GM21515 (cell line): ENCODE data around the gene MDH1.
A peak's percentile ranks its signal among the peaks of the same experiment; 100 is the strongest.

Experiments
- ATAC-seq: cut with Tn5 transposase; IDR thresholded peaks from one replicate; pipeline ENCODE4 v1.9.1; 2021; ENCODE audit not compliant: unreplicated experiment

The MDH1 gene

DNA sequence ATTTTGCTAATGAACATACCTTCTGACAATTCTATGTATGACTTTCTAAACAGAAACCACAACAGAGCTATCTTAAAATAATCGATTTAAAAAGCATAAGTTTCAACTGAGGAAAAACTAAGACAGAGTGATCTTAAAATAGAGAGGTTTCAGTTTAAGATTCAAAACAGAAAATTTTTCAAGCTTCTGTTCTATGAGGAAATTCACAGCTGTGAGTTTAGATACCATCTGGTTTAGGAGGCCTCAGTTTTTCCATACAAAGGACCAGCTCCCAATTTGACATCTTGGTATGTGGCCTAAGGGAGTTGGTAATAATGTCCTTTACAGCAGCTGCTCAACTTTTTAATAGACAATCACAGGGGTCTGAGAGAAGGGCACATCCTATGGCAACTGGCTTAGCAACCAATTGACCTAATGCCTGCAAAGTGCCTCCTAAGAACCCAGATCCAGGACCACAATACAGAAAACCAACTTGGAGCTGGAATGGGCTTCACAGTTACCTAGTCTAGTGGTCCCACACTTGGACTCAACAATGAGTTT lies 39.7 kb downstream of the MDH1 start:
- ATAC-seq, result no peak

DNA sequence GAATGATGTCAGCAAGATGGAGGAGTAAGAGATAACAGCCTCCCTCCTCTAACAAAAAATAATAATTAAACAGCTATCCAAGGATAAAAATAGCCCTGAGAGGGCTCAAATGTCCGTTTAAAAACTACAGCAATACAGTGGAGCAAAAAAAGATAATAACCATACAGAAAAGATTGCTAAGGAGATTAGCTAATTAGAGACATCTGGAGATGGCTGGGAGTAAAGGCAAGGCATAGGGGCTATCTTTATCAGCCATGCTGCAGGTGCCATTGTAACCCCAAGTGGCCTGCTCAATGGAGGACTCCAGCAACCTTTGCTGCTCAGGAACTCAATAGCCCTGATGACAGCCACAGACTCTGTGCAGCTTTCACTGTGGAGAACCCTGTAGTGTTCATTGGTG lies 42.7 kb downstream of the MDH1 start:
- ATAC-seq, result no peak

DNA sequence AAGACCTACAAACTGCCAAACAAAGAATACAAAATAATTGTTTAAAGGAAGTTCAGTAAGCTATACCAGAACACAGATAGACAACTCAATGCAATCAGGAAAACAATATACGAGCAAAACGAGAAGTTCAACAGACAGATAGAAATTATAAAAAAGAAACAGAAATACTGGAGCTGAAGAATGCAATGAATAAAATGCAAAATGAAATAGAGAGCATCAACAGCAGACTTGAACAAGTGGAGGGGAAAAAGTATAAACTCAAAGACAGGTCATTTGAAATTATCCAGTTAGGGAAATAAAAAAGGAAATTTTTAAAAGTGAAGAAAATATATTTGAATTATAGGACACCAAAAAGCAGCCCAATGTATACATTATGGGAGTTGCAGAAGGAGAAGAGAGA lies 43.6 kb downstream of the MDH1 start:
- ATAC-seq, result no peak

DNA sequence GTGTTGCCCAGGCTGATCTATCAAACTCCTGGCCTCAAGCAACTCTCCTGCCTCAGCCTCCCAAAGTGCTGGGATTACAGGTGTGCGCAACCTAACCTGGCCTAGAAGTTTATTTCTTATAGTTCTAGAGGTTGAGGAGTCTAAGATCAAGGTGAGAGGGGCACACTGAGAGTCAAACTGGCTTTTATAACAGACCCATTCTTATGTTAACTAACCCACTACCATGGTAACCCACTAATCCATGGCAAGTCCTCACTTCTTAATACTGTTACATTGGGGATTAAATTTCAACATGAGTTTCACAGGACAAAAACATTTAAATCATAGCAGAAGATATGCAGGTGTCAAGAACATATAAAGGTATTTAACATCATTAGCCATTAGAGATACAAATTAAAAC lies 50.6 kb downstream of the MDH1 start:
- ATAC-seq, result no peak

DNA sequence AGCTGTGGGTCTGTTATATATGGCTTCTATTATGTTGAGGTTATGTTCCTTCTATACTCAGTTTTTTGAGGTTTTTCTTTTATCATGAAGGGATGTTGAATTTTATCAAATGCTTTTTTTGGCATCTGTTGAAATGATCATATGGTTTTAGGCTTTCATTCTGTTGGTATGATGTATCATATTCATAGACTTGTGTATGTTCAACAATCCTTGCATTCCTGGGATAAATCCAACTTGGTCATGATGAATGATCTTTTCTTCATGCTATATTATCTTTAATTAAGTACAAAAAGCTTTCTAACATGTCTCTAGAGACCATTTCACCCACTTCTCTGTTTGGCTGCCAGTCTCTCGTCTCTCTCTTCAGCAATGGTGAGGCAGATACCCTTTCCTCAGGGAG lies 54.2 kb downstream of the MDH1 start:
- no peak for ATAC-seq

DNA sequence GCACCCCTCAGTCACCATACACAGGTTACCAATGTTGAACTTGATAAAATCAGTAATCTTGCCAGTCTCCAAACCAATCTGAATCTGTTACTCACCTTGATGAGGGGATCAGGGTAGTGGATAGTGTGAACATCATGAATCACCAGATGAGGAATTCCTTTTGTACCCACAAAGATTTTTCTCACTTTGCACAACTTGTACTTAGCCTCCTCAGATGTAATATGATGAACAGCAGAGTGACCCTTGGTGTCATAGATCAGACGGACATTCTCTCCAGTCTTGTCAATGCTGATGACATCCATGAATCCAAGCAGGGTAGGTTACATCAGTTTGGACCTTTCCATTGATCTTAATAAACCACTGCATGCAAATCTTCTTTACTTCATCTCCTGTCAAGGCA lies 54.7 kb downstream of the MDH1 start:
- no peak for ATAC-seq

DNA sequence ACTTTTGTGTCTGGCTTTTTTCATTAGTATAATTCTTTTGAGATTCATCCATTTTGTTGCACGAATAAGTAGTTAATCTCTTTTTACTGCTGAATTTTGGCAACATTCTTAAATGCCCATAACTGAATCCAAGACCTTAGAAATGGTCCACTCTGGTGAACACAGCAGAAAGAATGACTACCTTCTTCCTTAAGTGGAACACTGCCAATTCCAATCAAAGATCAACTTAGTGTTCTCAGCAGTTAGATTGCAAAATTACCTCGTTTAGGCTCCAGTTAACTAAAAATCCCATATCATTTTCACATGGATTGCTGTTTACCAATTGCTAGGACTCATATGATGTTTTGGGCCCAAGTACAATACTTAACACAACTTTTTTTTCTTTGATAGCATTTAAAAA lies 59.9 kb downstream of the MDH1 start:
- ATAC-seq, result no peak

DNA sequence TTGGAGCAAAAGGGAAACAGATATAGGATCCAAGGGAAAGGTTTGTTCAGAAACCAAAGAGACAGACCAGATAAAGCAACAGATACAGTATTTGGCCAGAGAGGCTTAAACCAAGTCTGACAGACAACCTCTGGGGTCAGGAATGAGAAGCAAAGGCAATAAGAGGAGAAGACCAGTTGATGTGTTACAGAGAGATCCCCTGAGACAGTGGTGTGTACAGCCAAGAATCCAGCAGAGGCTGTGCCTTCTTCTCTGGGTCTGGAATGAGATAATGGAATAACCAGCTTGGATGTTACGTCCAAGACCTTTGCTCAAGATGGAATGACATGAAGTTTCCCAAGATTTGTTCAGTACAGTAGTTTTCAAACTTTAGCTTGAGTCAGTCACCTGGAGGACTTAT lies 61.1 kb downstream of the MDH1 start:
- ATAC-seq, result no peak

DNA sequence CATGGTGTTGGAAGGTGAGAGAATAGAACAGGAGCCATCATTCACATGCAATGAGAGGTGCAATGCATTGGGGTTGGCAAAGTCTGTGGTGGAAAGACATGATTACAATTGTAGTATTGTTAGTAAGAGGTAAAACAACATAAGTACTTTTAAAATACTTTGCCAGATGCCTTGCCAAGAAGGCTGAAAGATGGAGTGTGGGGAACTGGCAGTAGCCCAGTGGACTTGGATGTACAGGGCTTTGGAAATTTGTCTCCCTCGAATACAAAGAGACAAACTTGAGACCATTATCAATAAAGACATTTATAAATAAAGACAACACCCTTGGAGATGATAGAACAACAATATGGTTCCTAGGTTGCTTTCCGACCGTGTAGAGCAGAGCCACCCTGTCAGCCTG lies 62.0 kb downstream of the MDH1 start:
- ATAC-seq, result no peak

DNA sequence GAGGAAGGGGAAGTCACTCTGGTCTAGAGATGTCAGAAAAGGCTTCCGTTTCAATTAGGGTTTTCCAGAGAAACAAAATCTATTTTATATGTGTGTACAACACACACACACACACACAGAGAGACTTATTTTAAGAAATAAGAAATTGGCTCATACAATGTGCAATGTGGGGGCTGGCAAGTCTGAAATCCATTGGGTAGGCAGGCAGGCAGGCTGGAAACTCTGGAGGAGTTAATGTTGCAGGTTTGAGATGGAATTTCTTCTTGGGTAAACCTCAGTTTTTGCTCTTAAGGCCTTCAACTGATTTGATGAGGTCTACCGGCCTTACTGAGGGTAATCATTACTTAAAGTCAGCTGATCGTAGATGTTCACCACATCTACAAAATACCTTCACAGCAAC lies 62.6 kb downstream of the MDH1 start:
- ATAC-seq, result no peak

DNA sequence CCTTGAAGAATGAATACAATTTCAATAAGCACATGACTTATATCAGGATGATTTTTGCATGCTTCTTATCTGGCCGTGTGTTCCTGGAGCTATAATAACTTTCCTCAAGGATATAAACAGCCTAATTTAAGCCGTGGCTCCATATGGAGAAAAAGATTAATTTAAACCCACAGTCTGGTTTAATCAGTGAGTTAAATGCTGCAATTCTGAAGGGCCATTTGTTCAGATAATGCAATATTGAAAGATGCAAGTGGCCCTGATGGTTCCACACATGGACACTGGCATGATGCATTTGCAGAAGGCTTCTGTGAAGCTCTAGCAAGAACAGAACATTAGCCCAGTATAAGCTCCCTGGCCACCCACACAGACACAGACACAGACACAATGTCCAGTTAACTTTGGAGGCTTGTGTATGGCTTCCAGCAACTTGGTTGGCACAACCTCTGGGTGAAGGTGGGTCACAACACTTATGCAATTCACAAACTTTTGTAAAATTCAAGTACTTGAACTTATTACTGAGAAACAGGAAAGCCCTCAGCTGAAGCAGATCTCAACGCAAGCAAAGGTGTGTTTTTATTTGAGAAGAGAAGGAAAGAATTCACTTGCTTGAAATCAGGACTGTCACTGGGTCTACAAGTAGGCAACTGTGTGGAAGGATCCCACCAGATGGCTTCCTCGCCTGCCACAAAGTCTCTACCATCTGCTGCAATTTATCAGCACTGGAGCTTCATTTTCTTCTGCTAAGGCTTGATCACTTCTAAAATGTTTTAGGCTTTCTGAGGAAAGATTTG lies 63.3 kb downstream of the MDH1 start:
- no peak for ATAC-seq

DNA sequence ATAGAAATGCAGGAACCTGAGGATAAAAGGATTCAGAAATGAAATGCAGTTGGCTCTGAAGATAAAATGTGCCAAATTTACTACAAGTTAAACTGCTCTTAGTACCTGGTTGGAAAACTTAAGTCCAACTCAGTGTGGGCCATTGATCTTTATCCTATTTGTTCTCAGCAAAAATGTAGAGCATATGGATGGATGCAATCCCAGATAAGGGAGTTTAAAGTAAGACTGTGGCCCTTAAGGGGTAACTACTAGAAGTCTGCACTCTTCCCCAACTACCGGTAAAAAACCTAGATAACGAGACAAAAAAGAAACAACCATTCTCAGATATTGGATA lies 63.9 kb downstream of the MDH1 start:
- no peak for ATAC-seq

DNA sequence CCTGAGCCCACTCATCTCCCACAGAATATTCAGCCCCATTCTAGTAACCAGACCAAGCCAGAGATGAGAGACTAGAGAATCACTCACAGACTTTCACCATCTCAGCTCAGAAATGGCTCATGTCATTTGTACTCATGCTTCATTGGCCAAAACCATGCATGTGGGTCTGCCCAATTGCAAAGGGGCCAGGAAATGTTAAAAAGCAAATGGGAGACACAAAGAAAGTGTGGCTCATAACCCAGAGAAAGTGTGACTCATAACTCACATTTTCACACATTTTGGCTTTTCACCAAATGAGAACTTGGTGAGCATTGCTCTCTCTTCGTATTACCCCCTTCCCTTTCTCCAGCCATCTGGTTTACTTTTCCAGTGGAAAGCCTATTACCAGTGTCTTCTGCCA lies 66.2 kb downstream of the MDH1 start:
- peak; percentile 68 for ATAC-seq
